GM18498 (cell line): ENCODE data around the gene COLEC11.

Experiments used
- ATAC-seq: cut with Tn5 transposase; IDR thresholded peaks from one replicate; pipeline ENCODE4 v1.9.1; 2021; ENCODE audit warnings: mild to moderate bottlenecking, moderate library complexity; ENCODE audit not compliant: unreplicated experiment

COLEC11 gene

GRCh38 chr2:3636586-3637310, 41.8 kb downstream of the COLEC11 start:
- ATAC-seq, result no peak

GRCh38 chr2:3637311-3637675, 42.4 kb downstream of the COLEC11 start:
- no peak for ATAC-seq

GRCh38 chr2:3637692-3638455, 43.0 kb downstream of the COLEC11 start:
- ATAC-seq, result no peak

GRCh38 chr2:3638456-3638810, 43.5 kb downstream of the COLEC11 start:
- ATAC-seq, result no peak

- ATAC-seq, result no peak
Observed at GRCh38 chr2:3639015-3639630, 44.2 kb downstream of the COLEC11 start.

GRCh38 chr2:3639653-3640052, 44.7 kb downstream of the COLEC11 start:
- no peak for ATAC-seq

- ATAC-seq, result no peak
Observed at GRCh38 chr2:3641181-3641580, 46.3 kb downstream of the COLEC11 start.

- ATAC-seq, result no peak
Observed at GRCh38 chr2:3641841-3642421, 47.0 kb downstream of the COLEC11 start.

GRCh38 chr2:3642521-3643215, 47.8 kb downstream of the COLEC11 start:
- ATAC-seq, result no peak

GRCh38 chr2:3643371-3644245, 48.7 kb downstream of the COLEC11 start:
- ATAC-seq, result no peak

- ATAC-seq, result peak; percentile 86
Observed at GRCh38 chr2:3644246-3644525, 49.3 kb downstream of the COLEC11 start.

GRCh38 chr2:3644891-3645605, 50.1 kb downstream of the COLEC11 start:
- no peak for ATAC-seq

- ATAC-seq, result no peak
Observed at GRCh38 chr2:3645745-3646389, 51.0 kb downstream of the COLEC11 start.

- no peak for ATAC-seq
Observed at GRCh38 chr2:3646446-3646845, 51.5 kb downstream of the COLEC11 start.

GRCh38 chr2:3647246-3647645, 52.3 kb downstream of the COLEC11 start:
- ATAC-seq, result no peak

- ATAC-seq, result no peak
Observed at GRCh38 chr2:3647831-3648651, 53.1 kb downstream of the COLEC11 start.

- no peak for ATAC-seq
Observed at GRCh38 chr2:3648652-3649177, 53.8 kb downstream of the COLEC11 start.

- no peak for ATAC-seq
Observed at GRCh38 chr2:3649581-3649980, 54.7 kb downstream of the COLEC11 start.
